Measurements from ENCODE around the gene LYRM2. TPM values are rescaled to one million over a fixed set of nuclear protein-coding genes. Genes with fewer than 3 reads are reported as not detected.

LYRM2 gene
- total RNA-seq, 2 donors from 2014 or later = 18.9 to 34.7 TPM

DNA sequence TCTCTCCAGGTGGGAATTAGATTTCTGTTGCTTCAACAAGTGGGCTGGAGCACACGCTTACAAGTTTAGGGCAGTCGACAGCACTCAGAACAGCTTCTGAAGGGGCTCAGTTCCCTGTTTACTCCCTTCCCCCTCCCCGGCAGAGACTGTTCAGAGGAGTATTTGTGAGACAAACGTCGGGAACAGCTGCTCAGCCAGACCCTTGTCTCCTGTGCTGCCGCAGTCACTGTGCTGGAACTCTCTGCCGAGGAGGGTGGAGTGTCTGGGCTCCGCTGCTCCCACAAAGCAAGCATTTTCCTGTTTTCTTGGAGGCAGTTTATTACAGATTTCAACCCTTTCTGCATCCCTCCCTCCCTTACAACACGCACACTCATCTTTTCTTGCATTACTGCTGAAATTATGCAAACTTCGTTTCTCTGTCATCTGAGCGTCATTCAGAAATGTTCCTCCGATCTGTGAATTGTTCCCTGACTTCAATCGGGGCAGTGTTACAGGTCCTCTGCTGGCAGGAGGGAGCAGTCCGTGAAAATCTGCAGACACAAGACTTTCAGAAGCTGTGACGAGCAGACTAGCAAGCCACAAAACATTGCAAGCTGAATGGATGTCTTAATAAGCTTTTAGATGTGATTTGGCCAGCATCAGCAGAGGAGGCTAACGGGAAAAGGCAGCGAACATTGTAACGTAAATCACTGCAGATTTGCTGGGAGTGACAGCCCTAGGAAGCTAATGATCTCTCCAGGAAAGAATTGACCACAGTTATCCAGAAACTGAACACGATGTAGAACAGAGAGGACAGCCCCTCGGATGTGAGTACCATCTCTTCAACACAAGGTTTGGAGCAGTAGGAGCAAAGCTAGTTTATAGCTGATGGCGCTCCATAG lies 76.2 kb downstream of the LYRM2 start:
- Histone ChIP-seq H3K36me3 (no peaks in the 10 kb centered on the region), H3K9me3 (no peaks in the 10 kb centered on the region), H3K4me1 (peaks cover 0 to 16% of the 10 kb centered on the region in 2 donors), H3K4me3 (peak overlapping the region in 1 of 2 donors; percentile 23), H3K27me3 (no peaks in the 10 kb centered on the region), H3K27ac (peak overlapping the region; percentile 22 to 45)
- no peak for DNase-seq (ENCODE audit: low spot score)
- TF ChIP-seq, protein P1, sequence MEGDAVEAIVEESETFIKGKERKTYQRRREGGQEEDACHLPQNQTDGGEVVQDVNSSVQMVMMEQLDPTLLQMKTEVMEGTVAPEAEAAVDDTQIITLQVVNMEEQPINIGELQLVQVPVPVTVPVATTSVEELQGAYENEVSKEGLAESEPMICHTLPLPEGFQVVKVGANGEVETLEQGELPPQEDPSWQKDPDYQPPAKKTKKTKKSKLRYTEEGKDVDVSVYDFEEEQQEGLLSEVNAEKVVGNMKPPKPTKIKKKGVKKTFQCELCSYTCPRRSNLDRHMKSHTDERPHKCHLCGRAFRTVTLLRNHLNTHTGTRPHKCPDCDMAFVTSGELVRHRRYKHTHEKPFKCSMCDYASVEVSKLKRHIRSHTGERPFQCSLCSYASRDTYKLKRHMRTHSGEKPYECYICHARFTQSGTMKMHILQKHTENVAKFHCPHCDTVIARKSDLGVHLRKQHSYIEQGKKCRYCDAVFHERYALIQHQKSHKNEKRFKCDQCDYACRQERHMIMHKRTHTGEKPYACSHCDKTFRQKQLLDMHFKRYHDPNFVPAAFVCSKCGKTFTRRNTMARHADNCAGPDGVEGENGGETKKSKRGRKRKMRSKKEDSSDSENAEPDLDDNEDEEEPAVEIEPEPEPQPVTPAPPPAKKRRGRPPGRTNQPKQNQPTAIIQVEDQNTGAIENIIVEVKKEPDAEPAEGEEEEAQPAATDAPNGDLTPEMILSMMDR (IDR thresholded peaks at IDR 0.05) = no peak

DNA sequence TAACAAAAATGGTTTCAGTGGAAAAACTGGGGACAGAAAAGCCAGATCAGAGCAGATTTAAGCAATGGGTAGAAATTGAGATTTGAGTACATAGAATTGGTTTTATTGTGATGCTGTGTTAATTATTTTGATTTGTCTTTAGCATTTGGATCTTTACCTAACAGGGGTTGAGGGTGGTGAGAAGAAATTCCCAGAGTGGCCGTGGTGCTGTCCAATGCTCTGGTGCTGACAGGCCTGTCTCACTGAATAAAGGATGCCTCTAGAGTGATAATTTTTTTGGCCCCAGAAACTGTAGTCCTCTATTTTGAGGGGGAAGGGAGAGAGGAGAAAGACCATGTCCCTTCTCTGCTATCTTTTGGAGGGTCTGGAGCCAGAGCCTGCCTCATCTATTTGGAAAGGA lies 79.1 kb downstream of the LYRM2 start:
- no peaks in the 10 kb centered on the region for H3K27me3 ChIP-seq

DNA sequence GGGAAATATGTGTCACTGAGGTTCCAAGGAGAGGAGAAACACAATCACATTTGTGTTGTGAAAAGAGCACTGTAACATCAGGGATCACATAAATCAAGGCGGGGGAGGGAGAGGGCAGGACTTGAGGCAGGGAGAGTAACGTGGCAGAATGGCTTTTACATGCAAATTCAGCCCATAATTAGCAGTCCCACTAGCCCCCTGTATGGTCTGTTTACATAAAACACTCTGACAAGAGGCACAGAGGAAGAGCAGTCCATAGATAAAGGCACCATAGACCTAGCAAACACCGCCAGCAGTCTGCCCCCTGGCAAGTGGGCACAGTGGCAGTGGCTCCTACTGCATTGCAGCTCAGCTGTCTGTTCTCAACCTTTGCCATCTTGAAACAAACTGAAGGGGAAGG lies 82.7 kb downstream of the LYRM2 start:
- no peak for DNase-seq (ENCODE audit: low spot score)
- no peaks in the 10 kb centered on the region for H3K27me3 ChIP-seq
- TF ChIP-seq, protein P1 (IDR thresholded peaks at IDR 0.05) = no peak

More for the DNA sequence above, 79.1 kb downstream of the LYRM2 start:
- H3K36me3 ChIP-seq = no peaks in the 10 kb centered on the region
- no peaks in the 10 kb centered on the region for H3K9me3 ChIP-seq
- no peak overlapping the region for H3K4me3 ChIP-seq
- DNase-seq (ENCODE audit: low spot score) = no peak
- H3K27ac ChIP-seq = no peak overlapping the region
- TF ChIP-seq, protein P1 (IDR thresholded peaks at IDR 0.05) = no peak
- peaks cover 0 to 5% of the 10 kb centered on the region in 2 donors for H3K4me1 ChIP-seq

DNA sequence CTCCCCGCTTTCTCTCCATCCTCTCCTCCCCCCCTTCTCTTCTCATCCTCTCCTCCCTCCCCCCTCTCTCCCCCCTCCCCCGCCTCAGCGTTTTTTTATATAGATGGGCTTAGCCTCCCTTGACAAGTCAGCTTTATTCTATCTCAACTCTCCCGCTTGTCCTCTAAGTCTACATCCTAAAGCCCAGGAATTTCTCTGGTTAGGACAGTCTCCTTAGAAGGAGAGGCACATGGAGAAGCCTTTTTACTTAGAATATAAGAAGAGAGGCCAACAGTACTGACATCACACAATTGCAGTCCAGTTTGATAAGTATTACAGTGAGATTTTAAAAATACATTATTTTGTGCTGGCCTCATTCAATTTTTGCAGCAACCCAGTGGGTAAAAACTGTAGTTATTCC lies 83.5 kb downstream of the LYRM2 start:
- Histone ChIP-seq H3K27ac (no peak overlapping the region), H3K4me3 (no peak overlapping the region), H3K36me3 (no peaks in the 10 kb centered on the region), H3K27me3 (no peaks in the 10 kb centered on the region), H3K4me1 (peaks cover 0 to 8% of the 10 kb centered on the region in 2 donors), H3K9me3 (no peaks in the 10 kb centered on the region)
- TF ChIP-seq, protein P1 (IDR thresholded peaks at IDR 0.05) = no peak
- DNase-seq (ENCODE audit: low spot score) = no peak

More for the DNA sequence above, 82.7 kb downstream of the LYRM2 start:
- Histone ChIP-seq H3K4me3 (no peak overlapping the region), H3K4me1 (peaks cover 0 to 8% of the 10 kb centered on the region in 2 donors), H3K27ac (no peak overlapping the region), H3K36me3 (no peaks in the 10 kb centered on the region), H3K9me3 (no peaks in the 10 kb centered on the region)

DNA sequence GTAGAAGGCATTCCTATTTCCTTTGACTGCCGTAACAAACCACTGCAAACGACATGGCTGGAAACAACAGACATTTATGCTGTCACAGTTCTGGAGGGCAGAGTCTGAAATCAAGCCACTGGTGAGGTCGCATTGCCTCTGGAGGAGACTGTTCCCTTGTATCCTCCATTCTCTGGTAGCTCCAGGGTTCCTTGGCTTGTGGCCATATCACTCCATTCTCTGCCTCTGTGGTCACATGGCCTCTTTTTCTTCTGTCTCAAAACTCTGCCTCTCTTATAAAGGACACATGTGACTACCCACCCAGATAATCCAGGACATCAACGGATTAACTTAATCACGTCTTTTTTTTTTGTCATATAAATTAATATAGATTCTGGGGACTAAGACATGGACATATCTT lies 84.4 kb downstream of the LYRM2 start:
- peaks cover 0 to 8% of the 10 kb centered on the region in 2 donors for H3K4me1 ChIP-seq
- H3K4me3 ChIP-seq = no peak overlapping the region
- no peak overlapping the region for H3K27ac ChIP-seq
- H3K9me3 ChIP-seq = no peaks in the 10 kb centered on the region
- TF ChIP-seq, protein P1 (IDR thresholded peaks at IDR 0.05) = no peak
- H3K36me3 ChIP-seq = no peaks in the 10 kb centered on the region
- H3K27me3 ChIP-seq = no peaks in the 10 kb centered on the region
- no peak for DNase-seq (ENCODE audit: low spot score)

All from right atrium auricular region (tissue), 2 donors.